Smooth muscle cell of the coronary artery (primary cell): Measurements from ENCODE around the gene GAGE12J. TPM values are rescaled to one million over a fixed set of nuclear protein-coding genes. Genes with fewer than 3 reads are reported as not detected.

Experiments
- total RNA-seq: library from RNA; depleted of rRNA; stranded (reverse); fragments of >200 nt; gene quantifications from 2 replicates; pipeline ENCODE4 v1.2.3, GENCODE V29; 2014; ENCODE audit warnings: low replicate concordance

GAGE12J gene, protein sequence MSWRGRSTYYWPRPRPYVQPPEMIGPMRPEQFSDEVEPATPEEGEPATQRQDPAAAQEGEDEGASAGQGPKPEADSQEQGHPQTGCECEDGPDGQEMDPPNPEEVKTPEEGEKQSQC
- not detected in 2 replicates for total RNA-seq

DNA sequence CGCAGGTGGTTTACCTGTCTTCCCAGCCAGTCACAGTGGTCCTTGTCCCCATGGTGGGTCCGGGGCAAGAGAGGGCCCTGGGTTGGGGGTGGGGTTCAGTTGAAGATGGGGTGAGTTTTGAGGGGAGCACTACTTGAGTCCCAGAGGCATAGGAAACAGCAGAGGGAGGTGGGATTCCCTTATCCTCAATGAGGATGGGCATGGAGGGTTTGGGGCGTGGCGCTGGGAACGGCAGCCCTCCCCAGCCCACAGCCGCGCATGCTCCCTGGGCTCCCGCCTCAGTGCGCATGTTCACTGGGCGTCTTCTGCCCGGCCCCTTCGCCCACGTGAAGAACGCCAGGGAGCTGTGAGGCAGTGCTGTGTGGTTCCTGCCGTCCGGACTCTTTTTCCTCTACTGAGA, at the start of gene GAGE12J:
Gene GAGE12J (plus strand): TSS at position 301 of the 400 bp plus-strand sequence. CDS start 1,157 bp downstream, outside the sequence.

DNA sequence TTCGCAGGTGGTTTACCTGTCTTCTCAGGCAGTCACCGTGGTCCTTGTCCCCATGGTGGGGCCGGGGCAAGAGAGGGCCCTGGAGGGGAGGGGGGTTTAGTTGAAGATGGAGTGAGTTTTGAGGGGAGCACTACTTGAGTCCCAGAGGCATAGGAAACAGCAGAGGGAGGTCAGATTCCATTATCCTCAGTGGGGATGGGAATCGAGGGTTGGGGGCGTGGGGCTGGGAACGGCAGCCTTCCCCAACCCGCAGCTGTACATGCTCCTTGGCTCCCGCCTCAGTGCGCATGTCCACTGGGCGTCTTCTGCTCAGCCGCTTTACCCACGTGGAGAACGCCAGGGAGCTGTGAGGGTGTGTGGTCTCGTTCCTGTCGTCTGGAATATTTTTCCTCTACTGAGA, 18.5 kb upstream of the GAGE12J start, which contains the start of gene GAGE10:
Gene GAGE10 (plus strand): TSS at position 301 of the 400 bp plus-strand sequence. CDS start 1,214 bp downstream, outside the sequence.

DNA sequence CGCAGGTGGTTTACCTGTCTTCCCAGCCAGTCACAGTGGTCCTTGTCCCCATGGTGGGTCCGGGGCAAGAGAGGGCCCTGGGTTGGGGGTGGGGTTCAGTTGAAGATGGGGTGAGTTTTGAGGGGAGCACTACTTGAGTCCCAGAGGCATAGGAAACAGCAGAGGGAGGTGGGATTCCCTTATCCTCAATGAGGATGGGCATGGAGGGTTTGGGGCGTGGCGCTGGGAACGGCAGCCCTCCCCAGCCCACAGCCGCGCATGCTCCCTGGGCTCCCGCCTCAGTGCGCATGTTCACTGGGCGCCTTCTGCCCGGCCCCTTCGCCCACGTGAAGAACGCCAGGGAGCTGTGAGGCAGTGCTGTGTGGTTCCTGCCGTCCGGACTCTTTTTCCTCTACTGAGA, 9.4 kb downstream of the GAGE12J start, which contains the start of gene GAGE13:
Gene GAGE13 (plus strand): TSS at position 301 of the 400 bp plus-strand sequence. CDS start 1,156 bp downstream, outside the sequence.

Other genes starting within 250 kb of the GAGE12J start
- 5.9 and 7.7 TPM in 2 replicates for gene PRAF2, start 248.0 kb upstream of the GAGE12J start, total RNA-seq
- 35.6 and 46.3 TPM in 2 replicates for gene WDR45, start 242.2 kb upstream of the GAGE12J start, total RNA-seq
- 15.3 and 21.6 TPM in 2 replicates for gene GPKOW, start 198.3 kb upstream of the GAGE12J start, total RNA-seq
- 0.82 and 1.7 TPM in 2 replicates for gene MAGIX, start 159.3 kb upstream of the GAGE12J start, total RNA-seq
- gene PLP2, start 150.1 kb upstream of the GAGE12J start, total RNA-seq, result 15.9 and 17.5 TPM in 2 replicates
- 3.0 and 4.1 TPM in 2 replicates for gene PRICKLE3, start 135.7 kb upstream of the GAGE12J start, total RNA-seq
- gene SYP, start 121.8 kb upstream of the GAGE12J start, total RNA-seq, result 0.08 and 0.12 TPM in 2 replicates
- not detected in 2 replicates for gene CACNA1F, start 88.7 kb upstream of the GAGE12J start, total RNA-seq
- gene CCDC22, start 86.6 kb upstream of the GAGE12J start, total RNA-seq, result 6.2 and 7.6 TPM in 2 replicates
- gene FOXP3, start 57.3 kb upstream of the GAGE12J start, total RNA-seq, result not detected in 2 replicates
- 4.4 and 16.7 TPM in 2 replicates for gene PPP1R3F, start 52.2 kb upstream of the GAGE12J start, total RNA-seq
- not detected in 2 replicates for gene GAGE10, start 18.4 kb upstream of the GAGE12J start, total RNA-seq
- not detected in 2 replicates for gene GAGE13, start 9.5 kb downstream of the GAGE12J start, total RNA-seq
- gene GAGE12C, start 210.1 kb downstream of the GAGE12J start, total RNA-seq, result not detected in 2 replicates
- gene GAGE12D, start 219.7 kb downstream of the GAGE12J start, total RNA-seq, result not detected in 2 replicates
- gene GAGE12E, start 229.3 kb downstream of the GAGE12J start, total RNA-seq, result not detected in 2 replicates
- gene GAGE12F, start 238.8 kb downstream of the GAGE12J start, total RNA-seq, result not detected in 2 replicates
- gene GAGE12G, start 248.4 kb downstream of the GAGE12J start, total RNA-seq, result not detected in 2 replicates